Measurements from ENCODE around the gene DLL3.
A peak's percentile ranks its signal among the peaks of the same experiment; 100 is the strongest.

The DLL3 gene

DNA sequence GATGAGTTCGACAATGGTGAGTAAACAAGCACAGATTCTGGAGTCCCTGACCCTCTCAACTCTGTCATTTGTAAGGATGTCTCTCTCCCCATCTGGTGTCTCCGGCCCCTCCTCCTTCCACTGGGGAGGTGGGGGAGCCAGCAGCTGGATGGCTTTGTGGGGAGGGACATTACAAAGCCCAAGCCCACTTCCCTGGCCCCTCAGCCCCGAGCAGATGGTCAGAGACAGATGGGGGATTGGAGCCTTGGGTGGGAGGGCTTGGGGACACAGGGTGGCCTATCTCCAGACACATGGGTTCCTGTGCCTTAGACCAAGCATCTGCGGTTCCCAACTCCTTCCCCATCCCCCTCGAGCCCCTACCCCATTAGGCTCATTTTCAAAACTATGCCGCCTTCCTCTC, 15.6 kb upstream of the DLL3 start:
- DNase-seq: no peak

GRCh38 chr19:39489756-39490155, 9.0 kb upstream of the DLL3 start:
- no peak for DNase-seq

- DNase-seq: no peak
Observed at GRCh38 chr19:39492225-39492624, 6.5 kb upstream of the DLL3 start.

DNA sequence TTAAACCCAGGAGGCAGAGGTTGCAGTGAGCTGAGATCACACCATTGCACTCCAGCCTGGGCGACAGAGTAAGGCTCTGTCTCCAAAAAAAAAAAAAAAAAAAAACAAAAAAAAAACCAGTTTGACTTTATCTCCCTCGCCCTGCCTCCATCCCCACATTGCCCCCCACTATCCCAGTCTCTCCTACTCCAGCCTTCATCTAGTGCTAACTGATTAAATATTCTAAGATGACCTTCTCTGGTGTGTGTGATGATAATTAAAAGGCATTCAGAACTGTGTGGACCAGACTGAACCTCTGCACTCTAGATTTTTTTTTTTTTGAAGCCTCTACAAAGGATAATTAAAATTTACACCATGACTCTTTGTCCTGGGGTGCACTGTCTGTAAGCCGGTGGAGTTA, 6.0 kb upstream of the DLL3 start:
- no peak for DNase-seq

DNA sequence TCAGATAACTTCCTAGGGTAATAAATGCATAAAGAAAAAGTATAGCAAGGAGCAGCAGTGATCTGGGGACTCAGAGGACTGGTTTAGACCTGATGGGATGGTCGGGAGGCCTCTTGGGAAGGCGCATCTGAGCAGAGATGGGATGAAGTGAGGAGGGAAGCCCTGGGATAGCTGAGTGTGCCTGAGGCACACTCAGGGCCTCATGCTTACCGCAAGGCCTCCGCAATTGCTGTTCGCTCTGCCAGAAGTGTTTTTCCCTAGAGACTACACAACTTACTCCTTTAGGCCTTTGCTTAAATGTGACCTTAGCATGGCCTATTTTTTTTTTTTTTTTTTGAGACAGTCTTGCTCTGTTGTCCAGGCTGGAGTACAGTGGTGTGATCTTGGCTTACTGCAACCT, 4.1 kb upstream of the DLL3 start:
- DNase-seq: no peak

DNA sequence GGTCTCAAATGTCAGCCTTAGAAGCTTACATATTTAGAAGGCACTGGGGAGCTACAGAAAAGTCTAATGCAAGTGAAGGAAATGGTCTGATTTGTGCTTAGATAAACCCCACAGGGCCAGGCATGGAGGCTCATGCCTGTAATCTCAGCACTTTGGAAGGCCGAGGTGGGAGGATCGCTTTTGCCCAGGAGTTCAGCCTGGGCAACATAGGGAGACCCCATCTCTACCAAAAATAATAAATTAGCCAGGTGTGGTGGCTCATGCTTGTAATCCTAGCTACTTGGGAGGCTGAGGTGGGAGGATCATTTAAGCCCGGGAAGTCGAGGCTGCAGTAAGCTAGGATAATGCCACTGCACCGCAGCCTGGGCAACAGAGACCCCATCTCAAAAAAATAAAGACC, 2.7 kb upstream of the DLL3 start:
- DNase-seq: no peak

DNA sequence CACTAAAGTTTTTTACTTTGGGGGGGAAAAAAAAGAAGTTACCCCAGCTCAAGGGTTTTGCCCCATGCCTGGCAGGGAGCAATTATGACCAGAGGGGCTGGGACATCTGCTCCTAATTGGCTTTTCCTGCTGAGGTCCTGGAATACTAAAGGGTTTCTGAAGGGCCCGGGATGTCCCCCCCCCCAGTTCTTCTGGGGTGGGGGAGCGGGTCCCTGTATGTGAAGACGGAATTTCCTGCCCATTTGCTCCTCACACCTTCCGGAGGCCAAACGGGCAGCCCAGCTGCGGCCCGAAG, 1.1 kb upstream of the DLL3 start:
- DNase-seq: no peak

- no peak for DNase-seq
Observed at GRCh38 chr19:39497996-39498797, 550 bp upstream of the DLL3 start.

GRCh38 chr19:39499932-39500331, 1.2 kb downstream of the DLL3 start:
- DNase-seq: no peak

DNA sequence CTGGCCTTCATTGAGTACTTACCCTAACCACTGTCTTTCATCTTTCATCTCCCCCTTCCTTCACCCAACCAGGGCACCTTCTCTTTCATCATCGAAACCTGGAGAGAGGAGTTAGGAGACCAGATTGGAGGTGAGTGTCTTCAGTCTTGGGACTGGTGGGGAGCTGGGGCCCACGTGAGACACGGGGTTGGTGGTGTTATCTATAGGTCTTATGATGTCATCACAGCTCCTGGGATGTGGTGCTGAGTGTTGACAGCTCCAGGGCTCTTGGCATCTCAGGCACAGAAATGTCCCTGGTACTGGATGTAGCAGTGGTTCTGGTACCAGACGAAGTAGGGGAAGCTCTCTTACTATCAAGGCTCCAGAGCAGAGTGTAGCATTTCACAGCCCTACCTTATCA, 1.8 kb downstream of the DLL3 start:
- DNase-seq: no peak

DNA sequence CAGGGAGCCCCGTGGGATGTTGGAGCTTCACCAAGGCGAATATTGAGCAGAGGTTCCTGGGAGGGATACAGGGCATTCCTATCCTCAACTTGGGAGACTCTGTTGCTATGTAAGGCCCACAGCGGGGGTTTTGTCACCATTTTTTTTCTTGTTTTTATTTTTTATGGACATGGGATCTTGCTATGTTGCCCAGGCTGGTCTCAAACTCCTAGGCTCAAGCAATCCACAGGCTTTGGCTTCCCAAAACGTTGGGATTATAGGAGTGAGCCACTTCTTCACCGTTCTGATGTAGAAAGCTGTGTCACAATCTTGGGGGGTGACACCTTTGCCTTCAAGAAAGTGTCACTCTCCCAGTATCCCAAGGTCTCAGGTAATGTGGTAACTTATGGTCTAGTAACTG, 2.6 kb downstream of the DLL3 start:
- DNase-seq: no peak

DNA sequence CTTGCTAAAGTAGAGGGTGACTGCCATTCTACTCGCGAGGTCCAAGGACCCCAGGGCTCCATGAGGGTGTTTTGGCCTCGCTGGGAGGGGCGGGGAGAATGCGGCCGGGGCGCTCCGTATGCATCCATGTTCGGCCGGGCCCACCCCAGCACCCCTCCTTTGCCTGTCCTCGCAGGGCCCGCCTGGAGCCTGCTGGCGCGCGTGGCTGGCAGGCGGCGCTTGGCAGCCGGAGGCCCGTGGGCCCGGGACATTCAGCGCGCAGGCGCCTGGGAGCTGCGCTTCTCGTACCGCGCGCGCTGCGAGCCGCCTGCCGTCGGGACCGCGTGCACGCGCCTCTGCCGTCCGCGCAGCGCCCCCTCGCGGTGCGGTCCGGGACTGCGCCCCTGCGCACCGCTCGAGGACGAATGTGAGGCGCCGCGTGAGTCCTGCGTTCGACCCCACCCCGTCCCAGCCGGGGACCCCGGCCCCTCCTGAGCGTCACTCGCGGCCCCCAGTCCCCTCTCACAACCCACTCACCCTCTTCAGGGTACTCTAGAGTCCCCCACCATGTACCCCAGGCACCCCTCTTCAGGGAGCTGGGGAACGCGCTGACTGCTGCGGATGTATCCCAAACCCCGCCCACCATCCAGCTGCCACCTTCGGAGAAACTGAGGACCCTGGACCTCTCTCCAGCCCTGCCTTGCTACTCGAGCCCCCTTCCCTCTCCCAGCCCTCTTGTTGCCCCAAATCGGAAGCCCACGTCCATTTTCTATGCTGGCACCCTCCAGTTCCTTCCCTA, 4.1 kb downstream of the DLL3 start:
- peak; percentile 76 for DNase-seq

DNA sequence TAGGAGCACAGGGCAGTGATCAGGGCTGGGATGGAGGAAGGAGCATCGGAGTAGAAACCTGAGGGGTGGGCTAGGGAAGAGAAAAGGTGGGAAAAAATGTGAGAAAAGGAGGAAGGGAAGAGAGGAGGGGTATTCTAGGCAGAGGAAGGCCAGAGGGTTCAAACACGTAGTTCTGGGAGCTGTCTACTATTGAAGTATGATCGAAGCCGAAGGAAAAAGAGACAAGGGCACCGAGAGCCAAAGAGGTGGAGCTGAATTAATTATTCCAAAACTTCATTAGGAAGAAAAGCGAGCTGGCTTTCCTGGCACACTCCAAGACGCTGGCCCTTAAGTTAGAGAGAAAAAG, 7.8 kb downstream of the DLL3 start:
- DNase-seq: no peak

DNA sequence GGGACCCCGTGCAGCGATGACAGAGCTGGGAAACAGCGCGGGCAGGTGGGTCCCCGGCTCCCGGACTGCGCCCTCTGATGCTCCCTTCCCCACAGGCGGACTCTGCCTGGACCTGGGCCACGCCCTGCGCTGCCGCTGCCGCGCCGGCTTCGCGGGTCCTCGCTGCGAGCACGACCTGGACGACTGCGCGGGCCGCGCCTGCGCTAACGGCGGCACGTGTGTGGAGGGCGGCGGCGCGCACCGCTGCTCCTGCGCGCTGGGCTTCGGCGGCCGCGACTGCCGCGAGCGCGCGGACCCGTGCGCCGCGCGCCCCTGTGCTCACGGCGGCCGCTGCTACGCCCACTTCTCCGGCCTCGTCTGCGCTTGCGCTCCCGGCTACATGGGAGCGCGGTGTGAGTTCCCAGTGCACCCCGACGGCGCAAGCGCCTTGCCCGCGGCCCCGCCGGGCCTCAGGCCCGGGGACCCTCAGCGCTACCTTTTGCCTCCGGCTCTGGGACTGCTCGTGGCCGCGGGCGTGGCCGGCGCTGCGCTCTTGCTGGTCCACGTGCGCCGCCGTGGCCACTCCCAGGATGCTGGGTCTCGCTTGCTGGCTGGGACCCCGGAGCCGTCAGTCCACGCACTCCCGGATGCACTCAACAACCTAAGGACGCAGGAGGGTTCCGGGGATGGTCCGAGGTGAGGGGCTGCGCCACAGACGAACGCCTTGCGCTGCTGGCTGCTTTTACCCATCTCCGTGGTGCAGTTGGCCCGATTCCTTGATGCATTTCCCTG, 8.4 kb downstream of the DLL3 start:
- peak; percentile 61 for DNase-seq

GRCh38 chr19:39507715-39508364, 9.1 kb downstream of the DLL3 start:
- DNase-seq: no peak

DNA sequence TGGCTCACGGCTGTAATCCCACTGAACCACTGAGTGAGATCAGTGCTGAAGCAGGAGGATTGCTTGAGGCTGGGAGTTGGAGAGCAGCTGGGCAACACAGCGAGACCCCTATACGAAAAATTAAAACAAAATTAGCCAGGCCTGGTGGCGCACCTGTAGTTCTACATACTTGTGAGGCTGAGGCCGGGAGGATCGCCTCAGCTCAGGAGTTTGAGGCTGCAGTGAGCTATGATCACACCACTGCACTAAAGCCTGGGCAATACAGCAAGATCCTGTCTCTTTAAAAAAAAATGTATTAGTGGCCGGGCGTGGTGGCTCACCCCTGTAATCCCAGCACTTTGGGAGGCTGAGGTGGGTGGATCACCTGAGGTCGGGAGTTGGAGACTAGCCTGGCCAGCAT, 9.9 kb downstream of the DLL3 start:
- no peak for DNase-seq

DNA sequence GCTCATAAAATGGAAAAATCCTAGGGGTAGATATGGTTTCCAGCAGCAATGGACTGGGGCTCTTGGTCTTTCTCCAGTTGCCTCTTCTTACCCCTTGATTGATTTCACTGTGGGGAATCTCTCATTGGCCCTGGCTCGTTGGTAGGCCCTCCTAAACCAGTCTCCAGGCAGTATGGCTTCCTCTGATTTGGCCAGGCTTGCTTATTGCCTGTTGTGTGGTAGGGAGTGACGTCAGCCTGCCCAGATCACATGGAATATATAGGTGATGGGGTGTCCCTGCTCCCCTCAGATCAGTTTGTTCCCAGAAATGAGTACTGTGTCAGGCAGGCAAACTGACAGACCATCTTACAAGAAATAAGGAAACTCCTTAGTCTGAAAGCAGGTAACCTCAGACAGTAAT, 10.5 kb downstream of the DLL3 start:
- DNase-seq: no peak

- no peak for DNase-seq
Observed at GRCh38 chr19:39512988-39513387, 14.2 kb downstream of the DLL3 start.

DNA sequence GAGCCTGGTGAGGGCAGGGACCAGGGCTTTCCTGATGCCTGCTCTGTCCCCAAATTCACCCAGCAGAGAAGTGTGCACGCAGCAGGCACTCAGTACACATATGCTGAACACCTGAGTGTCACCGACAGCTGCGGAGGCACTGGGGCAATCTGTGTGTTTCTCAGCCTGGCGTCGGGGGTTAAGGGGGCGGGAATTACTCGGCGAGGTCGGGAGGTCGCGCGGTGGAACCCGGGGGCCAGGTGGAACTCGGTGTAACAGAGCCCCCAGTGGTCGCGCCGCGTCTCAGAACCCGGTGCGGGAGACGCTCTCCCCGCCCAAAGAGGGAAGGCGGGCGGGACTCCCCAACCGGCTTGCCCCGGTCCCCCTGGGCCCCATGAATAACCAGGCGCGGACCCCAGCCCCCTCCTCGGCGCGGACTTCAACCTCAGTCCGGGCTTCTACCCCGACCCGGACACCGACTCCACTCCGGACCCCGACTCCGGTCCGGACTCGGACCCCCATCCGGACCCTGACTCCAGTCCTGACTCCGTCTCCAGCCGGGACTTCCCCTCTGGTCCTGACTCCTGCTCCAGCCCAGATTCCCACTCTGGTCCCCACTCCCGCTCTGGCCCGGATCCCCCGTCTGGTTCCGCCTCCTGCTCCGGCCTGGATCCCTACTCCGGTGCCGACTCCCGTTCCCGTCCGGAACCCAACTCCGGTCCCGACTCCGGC, 16.2 kb downstream of the DLL3 start, which contains the start of gene SELENOV:
Gene SELENOV, plus strand, starts transcription at position 300 of the 711 bp plus-strand sequence. Its CDS starts 74 bp downstream, at position 374.
- DNase-seq: no peak

GRCh38 chr19:39515551-39516191, 16.9 kb downstream of the DLL3 start:
- DNase-seq: no peak

DNA sequence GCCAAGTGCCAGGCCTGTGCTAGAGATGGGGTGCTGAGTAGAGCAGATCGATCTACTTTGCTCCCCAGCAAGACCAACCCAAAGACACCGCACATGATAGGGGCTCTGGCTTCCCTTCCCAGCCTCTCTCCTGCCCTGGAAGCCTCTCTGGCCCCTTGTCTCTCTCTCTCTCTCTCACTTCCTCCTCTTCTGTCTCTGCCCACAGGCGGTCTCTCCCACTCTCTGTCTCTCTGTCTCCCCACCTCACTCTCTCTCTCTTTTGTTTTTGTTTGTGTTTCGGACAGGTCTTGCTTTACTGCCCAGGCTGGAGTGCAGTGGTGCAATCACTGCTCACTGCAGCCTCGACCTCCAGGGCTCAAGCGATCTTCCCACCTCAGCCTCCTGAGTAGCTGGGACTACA, 17.5 kb downstream of the DLL3 start:
- DNase-seq: no peak

DNA sequence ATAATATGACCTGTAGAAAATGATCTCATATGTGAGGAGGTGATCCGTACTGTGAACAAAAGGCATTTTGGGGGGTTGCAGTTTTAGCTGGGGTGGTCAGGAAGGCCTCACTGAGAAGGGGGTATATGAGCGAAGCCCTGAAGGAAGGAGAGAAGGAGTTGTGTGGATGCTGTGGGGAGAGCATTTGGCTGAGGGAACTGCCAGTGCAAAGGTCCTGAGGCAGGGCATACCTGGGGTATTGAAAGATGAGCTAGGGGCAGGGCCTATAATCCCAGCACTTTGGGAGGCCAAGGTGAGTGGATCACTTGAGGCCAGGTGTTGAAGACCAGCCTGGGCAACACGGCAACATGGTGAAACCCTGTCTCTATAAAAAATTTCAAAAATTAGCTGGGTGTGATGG, 18.7 kb downstream of the DLL3 start:
- no peak for DNase-seq

Data from CD4-positive, alpha-beta T cell treated with Interleukin-17A for 1 hour (primary cell).